Hepatocyte (in vitro differentiated cells): ENCODE measurements around the gene TMEM8B. TPM values are rescaled to one million over a fixed set of nuclear protein-coding genes. Genes with fewer than 3 reads are reported as not detected.

ENCODE experiments used
- DNase-seq: peaks from one replicate; pipeline ENCODE4 v3.0.0-alpha.2; 2016; ENCODE audit warnings: low spot score
- H2AFZ ChIP-seq: fragments of 200-600 bp; sonication (generic); 2 replicates; pipeline ENCODE4 v1.6.0; 2016; ENCODE audit warnings: antibody characterized with exemption, mild to moderate bottlenecking
- H3K27ac ChIP-seq: fragments of 200-600 bp; sonication (generic); 2 replicates; pipeline ENCODE4 v1.5.1; 2016; ENCODE audit warnings: mild to moderate bottlenecking
- H3K27me3 ChIP-seq: fragments of 200-600 bp; sonication (generic); 2 replicates; pipeline ENCODE4 v1.6.1; 2016
- H3K36me3 ChIP-seq: fragments of 200-600 bp; sonication (generic); replicated peaks from 2 replicates; pipeline ENCODE4 v1.5.1; 2016; ENCODE audit warnings: low read depth; ENCODE audit not compliant: insufficient read depth
- H3K4me1 ChIP-seq: fragments of 200-600 bp; sonication (generic); 2 replicates; pipeline ENCODE4 v1.5.1; 2016; ENCODE audit warnings: mild to moderate bottlenecking, moderate library complexity; ENCODE audit not compliant: insufficient read depth
- H3K4me2 ChIP-seq: fragments of 200-600 bp; sonication (generic); 2 replicates; pipeline ENCODE4 v1.6.0; 2016
- H3K4me3 ChIP-seq: fragments of 200-600 bp; sonication (generic); 2 replicates; pipeline ENCODE4 v1.5.1; 2016; ENCODE audit warnings: mild to moderate bottlenecking
- H3K79me2 ChIP-seq: fragments of 200-600 bp; sonication (generic); 2 replicates; pipeline ENCODE4 v1.6.0; 2017; ENCODE audit warnings: mild to moderate bottlenecking
- H3K9me2 ChIP-seq: fragments of 200-600 bp; sonication (generic); replicated peaks from 2 replicates; pipeline ENCODE4 v1.6.0; 2017; ENCODE audit warnings: mild to moderate bottlenecking; ENCODE audit not compliant: insufficient read depth
- H3K9me3 ChIP-seq: fragments of 200-600 bp; sonication (generic); 2 replicates; pipeline ENCODE4 v1.5.1; 2016; ENCODE audit warnings: low read depth, mild to moderate bottlenecking
- H4K20me1 ChIP-seq: fragments of 200-600 bp; sonication (generic); 2 replicates; pipeline ENCODE4 v1.6.0; 2016; ENCODE audit warnings: mild to moderate bottlenecking; ENCODE audit not compliant: insufficient read depth, poor library complexity, severe bottlenecking
- EZH2 ChIP-seq: fragments of 200-600 bp; sonication (generic); IDR thresholded peaks from 2 replicates; pipeline ENCODE4 v1.6.1; 2016; ENCODE audit warnings: antibody characterized with exemption, mild to moderate bottlenecking, borderline replicate concordance
- EZH2phosphoT487 ChIP-seq: fragments of 200-600 bp; sonication (generic); IDR thresholded peaks from one replicate; pipeline ENCODE4 v1.6.1; 2018; ENCODE audit warnings: antibody characterized with exemption, mild to moderate bottlenecking, low read depth, moderate library complexity; ENCODE audit not compliant: unreplicated experiment, severe bottlenecking
- WGBS: methylation state at CpG from one replicate; pipeline ENCODE4 v1.1.6; 2016; ENCODE audit warnings: low lambda C conversion rate; ENCODE audit errors: missing lambda C conversion rate; 5-methylcytosine and 5-hydroxymethylcytosine counted together
- polyA plus RNA-seq: library from polyadenylated mRNA; unstranded; fragments of >200 nt; fragmentation: Nextera tagmentation; extraction: Ambion mirVana; gene quantifications from 2 replicates; pipeline ENCODE4 v1.2.1, GENCODE V29; 2016
- total RNA-seq: library from RNA; depleted of rRNA; stranded (reverse); fragments of >200 nt; gene quantifications from 2 replicates; pipeline ENCODE4 v1.2.3, GENCODE V29; 2014
- TF ChIP-seq, protein P1 (sequence below): fragments of 200-600 bp; sonication (generic); IDR thresholded peaks from 2 replicates; pipeline ENCODE4 v1.5.1; 2016; ENCODE audit warnings: antibody characterized with exemption, mild to moderate bottlenecking; ENCODE audit not compliant: poor library complexity

The TMEM8B gene
- total and polyA plus RNA-seq, 2 experiments from 2014 or later, result 12.3 to 13.4 TPM

DNA sequence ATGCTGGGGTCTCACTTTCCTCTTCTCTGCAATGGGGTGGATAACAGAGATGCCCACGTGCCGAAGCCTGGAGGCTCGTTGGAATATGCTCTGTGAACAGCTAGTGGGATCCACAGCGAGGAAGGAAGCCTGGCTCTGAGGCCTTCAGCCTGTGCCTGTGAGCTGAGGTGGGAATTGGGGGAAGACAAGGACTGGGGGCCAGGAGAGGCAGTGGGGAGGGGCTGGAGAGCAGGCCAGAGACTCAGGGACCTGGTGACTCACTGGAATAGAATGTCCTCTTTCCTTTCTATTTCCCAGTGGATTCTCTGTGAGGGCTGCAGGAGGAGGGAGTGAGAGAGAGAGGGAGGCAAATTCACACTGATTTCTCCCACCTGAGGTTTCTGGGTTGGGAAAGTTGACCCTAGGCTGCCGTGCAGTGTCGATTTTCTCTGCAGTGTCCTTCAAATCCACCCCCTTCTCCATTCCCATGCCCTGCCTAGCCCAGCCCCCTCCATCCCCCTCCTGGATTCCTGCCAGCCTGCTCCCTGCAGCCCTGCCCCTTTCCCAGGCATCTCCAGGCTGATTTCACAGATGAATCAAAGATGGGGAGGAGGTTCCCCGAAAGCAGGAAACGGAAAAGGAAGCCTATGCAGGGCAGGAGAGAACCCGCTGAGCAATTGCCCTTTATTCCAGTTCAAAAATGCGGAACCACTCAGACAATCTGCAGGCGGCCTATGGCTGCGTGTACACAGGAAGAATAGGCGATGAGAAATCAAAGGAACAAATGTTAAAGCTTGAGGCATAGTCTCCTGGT lies 78.9 kb downstream of the TMEM8B start:
- peaks cover 49% of the 10 kb centered on the region for H3K4me1 ChIP-seq
- 46% methylated on average over 12 of the region's 13 CpGs for WGBS
- H3K4me3 ChIP-seq, result no peak overlapping the region
- H2AFZ ChIP-seq, result peak overlapping the region; percentile 77
- H3K27ac ChIP-seq, result peak overlapping the region; percentile 96
- TF ChIP-seq EZH2phosphoT487, result no peak
- DNase-seq, result peak; percentile 82
- H3K4me2 ChIP-seq, result peak overlapping the region; percentile 55
- no peaks in the 10 kb centered on the region for H3K9me2 ChIP-seq
- H3K36me3 ChIP-seq, result no peaks in the 10 kb centered on the region
- H3K9me3 ChIP-seq, result no peaks in the 10 kb centered on the region
- no peaks in the 10 kb centered on the region for H3K27me3 ChIP-seq
- H3K79me2 ChIP-seq, result no peaks in the 10 kb centered on the region
- H4K20me1 ChIP-seq, result no peaks in the 10 kb centered on the region

DNA sequence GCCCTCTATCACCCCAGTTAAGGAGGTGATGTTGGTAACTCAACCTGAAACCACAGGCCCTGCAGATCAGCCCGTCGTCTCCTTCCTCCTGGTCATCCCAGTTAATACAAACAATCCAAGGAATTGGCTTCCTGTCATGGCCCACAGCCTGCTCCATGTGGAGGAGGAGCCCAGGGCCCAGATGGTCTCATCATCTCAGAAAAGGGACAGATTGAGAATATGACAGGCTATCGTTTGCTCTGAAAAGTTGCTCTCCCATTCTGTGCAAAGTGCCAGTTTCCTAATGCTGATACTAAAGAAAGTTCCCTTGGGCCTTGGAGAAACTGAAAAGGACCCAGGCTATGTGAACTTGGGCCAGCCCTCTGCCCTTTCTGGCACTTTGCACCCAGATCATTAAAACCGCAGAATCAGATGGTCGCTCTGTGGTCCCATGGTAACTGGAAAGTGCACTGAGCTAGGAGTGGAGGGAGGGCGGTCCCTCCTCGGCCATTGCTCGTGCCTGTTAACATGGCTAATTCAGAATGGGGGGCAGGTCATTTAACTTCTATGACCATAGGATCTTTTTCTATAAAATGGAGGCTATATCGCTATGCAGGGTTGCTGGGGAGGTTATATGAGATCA lies 79.6 kb downstream of the TMEM8B start:
- peaks cover 49% of the 10 kb centered on the region for H3K4me1 ChIP-seq
- no peaks in the 10 kb centered on the region for H3K9me3 ChIP-seq
- 85% methylated on average over 9 of the region's 9 CpGs for WGBS
- H2AFZ ChIP-seq, result peak overlapping the region; percentile 77
- H3K9me2 ChIP-seq, result no peaks in the 10 kb centered on the region
- H3K27me3 ChIP-seq, result no peaks in the 10 kb centered on the region
- H4K20me1 ChIP-seq, result no peaks in the 10 kb centered on the region
- no peak for TF ChIP-seq EZH2
- TF ChIP-seq, protein P1, sequence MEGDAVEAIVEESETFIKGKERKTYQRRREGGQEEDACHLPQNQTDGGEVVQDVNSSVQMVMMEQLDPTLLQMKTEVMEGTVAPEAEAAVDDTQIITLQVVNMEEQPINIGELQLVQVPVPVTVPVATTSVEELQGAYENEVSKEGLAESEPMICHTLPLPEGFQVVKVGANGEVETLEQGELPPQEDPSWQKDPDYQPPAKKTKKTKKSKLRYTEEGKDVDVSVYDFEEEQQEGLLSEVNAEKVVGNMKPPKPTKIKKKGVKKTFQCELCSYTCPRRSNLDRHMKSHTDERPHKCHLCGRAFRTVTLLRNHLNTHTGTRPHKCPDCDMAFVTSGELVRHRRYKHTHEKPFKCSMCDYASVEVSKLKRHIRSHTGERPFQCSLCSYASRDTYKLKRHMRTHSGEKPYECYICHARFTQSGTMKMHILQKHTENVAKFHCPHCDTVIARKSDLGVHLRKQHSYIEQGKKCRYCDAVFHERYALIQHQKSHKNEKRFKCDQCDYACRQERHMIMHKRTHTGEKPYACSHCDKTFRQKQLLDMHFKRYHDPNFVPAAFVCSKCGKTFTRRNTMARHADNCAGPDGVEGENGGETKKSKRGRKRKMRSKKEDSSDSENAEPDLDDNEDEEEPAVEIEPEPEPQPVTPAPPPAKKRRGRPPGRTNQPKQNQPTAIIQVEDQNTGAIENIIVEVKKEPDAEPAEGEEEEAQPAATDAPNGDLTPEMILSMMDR, result no peak
- no peak for TF ChIP-seq EZH2phosphoT487
- H3K79me2 ChIP-seq, result no peaks in the 10 kb centered on the region
- no peak for DNase-seq
- peak overlapping the region; percentile 96 for H3K27ac ChIP-seq
- no peaks in the 10 kb centered on the region for H3K36me3 ChIP-seq
- peak overlapping the region; percentile 55 for H3K4me2 ChIP-seq
- no peak overlapping the region for H3K4me3 ChIP-seq

DNA sequence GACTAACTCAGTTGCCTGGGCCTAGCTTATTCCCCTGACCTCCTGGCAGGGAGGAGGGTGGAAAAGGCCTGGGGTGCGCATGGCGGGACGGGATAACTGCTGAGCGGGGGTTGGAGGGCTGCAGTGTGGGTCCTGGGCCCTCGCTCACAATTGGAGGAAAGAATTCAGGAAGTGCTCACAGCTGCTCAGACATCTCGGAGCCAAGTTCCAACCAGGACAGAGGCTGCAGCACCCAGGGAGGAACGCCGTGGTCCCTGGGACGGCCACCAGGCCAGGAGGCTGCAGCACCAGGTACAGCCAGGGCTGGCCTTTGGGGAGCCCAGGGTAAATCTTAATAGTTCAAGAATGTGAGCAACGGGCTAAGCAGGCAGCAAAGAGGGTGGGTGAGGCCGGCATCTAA lies 80.2 kb downstream of the TMEM8B start, which contains the start of gene SPAAR:
Gene SPAAR, plus strand, starts transcription at position 217 of the 400 bp plus-strand sequence. CDS start 974 bp downstream, outside the sequence.
- DNase-seq, result no peak
- peaks cover 51% of the 10 kb centered on the region for H3K4me1 ChIP-seq
- TF ChIP-seq EZH2, result no peak
- no peak for TF ChIP-seq EZH2phosphoT487
- TF ChIP-seq, protein P1, result no peak

More for the DNA sequence above, 80.2 kb downstream of the TMEM8B start, which contains the start of gene SPAAR:
- H3K9me2 ChIP-seq, result no peaks in the 10 kb centered on the region
- no peaks in the 10 kb centered on the region for H3K36me3 ChIP-seq
- H2AFZ ChIP-seq, result peak within 1 kb of the TSS; percentile 77
- no peaks in the 10 kb centered on the region for H4K20me1 ChIP-seq
- peak within 1 kb of the TSS; percentile 55 for H3K4me2 ChIP-seq
- H3K79me2 ChIP-seq, result no peaks in the 10 kb centered on the region
- H3K27ac ChIP-seq, result peak within 1 kb of the TSS; percentile 96
- WGBS, result 87% methylated on average over 9 of the region's 11 CpGs
- H3K4me3 ChIP-seq, result no peak within 1 kb of the TSS
- H3K27me3 ChIP-seq, result no peaks in the 10 kb centered on the region
- no peaks in the 10 kb centered on the region for H3K9me3 ChIP-seq
